GM23248 (cell line): ENCODE measurements around the gene TSPAN4. TPM values are rescaled to one million over a fixed set of nuclear protein-coding genes. Genes with fewer than 3 reads are reported as not detected.

ENCODE experiments used
- DNase-seq: peaks from one replicate; pipeline ENCODE4 v3.0.0-alpha.2; 2015
- H2AFZ ChIP-seq: fragments of 200-600 bp; sonication (generic); 2 replicates; pipeline ENCODE4 v1.6.1; 2016; ENCODE audit warnings: antibody characterized with exemption
- H3F3A ChIP-seq: fragments of 200-600 bp; sonication (generic); 2 replicates; pipeline ENCODE4 v1.6.1; 2016; ENCODE audit warnings: mild to moderate bottlenecking, antibody characterized with exemption, mixed run types; ENCODE audit not compliant: insufficient read depth
- H3K27ac ChIP-seq: fragments of 200-600 bp; sonication (generic); 2 replicates; pipeline ENCODE4 v1.5.1; 2016; ENCODE audit warnings: mild to moderate bottlenecking
- H3K27me3 ChIP-seq: fragments of 200-600 bp; sonication (generic); replicated peaks from 2 replicates; pipeline ENCODE4 v1.6.1; 2016; ENCODE audit warnings: mild to moderate bottlenecking; ENCODE audit not compliant: insufficient read depth
- H3K36me3 ChIP-seq: fragments of 200-600 bp; sonication (generic); 2 replicates; pipeline ENCODE4 v1.6.1; 2016; ENCODE audit warnings: low read depth, mild to moderate bottlenecking
- H3K4me1 ChIP-seq: fragments of 200-600 bp; sonication (generic); 2 replicates; pipeline ENCODE4 v1.6.1; 2016; ENCODE audit warnings: mild to moderate bottlenecking; ENCODE audit not compliant: insufficient read depth
- H3K4me2 ChIP-seq: fragments of 200-600 bp; sonication (generic); one replicate; pipeline ENCODE4 v1.6.1; 2016; ENCODE audit warnings: mild to moderate bottlenecking; ENCODE audit not compliant: unreplicated experiment
- H3K4me3 ChIP-seq: fragments of 200-600 bp; sonication (generic); 2 replicates; pipeline ENCODE4 v1.5.1; 2016; ENCODE audit warnings: mild to moderate bottlenecking
- H3K79me2 ChIP-seq: fragments of 200-600 bp; sonication (generic); 2 replicates; pipeline ENCODE4 v1.6.1; 2016; ENCODE audit warnings: mild to moderate bottlenecking; ENCODE audit not compliant: insufficient read depth
- H3K9ac ChIP-seq: fragments of 200-600 bp; sonication (generic); 2 replicates; pipeline ENCODE4 v1.6.1; 2016; ENCODE audit warnings: mild to moderate bottlenecking
- H3K9me2 ChIP-seq: fragments of 200-600 bp; sonication (generic); 2 replicates; pipeline ENCODE4 v1.6.1; 2016; ENCODE audit warnings: mixed run types, mild to moderate bottlenecking, moderate library complexity; ENCODE audit not compliant: insufficient read depth
- H3K9me3 ChIP-seq: fragments of 200-600 bp; sonication (generic); one replicate; pipeline ENCODE4 v1.6.1; 2017; ENCODE audit warnings: low read depth
- H4K20me1 ChIP-seq: fragments of 200-600 bp; sonication (generic); 2 replicates; pipeline ENCODE4 v1.6.0; 2016; ENCODE audit not compliant: insufficient read depth
- EZH2 ChIP-seq: fragments of 200-600 bp; sonication (generic); IDR thresholded peaks from 2 replicates; pipeline ENCODE4 v1.6.1; 2018; ENCODE audit warnings: antibody characterized with exemption, mild to moderate bottlenecking; ENCODE audit not compliant: insufficient read depth, poor library complexity, severe bottlenecking
- EZH2phosphoT487 ChIP-seq: fragments of 200-600 bp; sonication (generic); IDR thresholded peaks from 2 replicates; pipeline ENCODE4 v1.6.1; 2018; ENCODE audit warnings: antibody characterized with exemption, moderate library complexity, mild to moderate bottlenecking, low read depth; ENCODE audit not compliant: insufficient read depth
- WGBS, 2 experiments: methylation state at CpG; one replicate each; pipeline ENCODE4 v1.1.6; 2015 to 2017; ENCODE audit warnings: low lambda C conversion rate in 2 of 2, low coverage in 1 of 2; ENCODE audit errors: missing lambda C conversion rate in 2 of 2; 5-methylcytosine and 5-hydroxymethylcytosine counted together
- in situ Hi-C: fragments of 300-500 bp; cut with MboI; formaldehyde crosslinking; loops from 2 replicates; pipeline ENCODE4 v1.15.0; 2020
- polyA plus RNA-seq: library from polyadenylated mRNA; unstranded; fragments of >200 nt; fragmentation: Nextera tagmentation; extraction: Ambion mirVana; gene quantifications from 2 replicates; pipeline ENCODE4 v1.2.1, GENCODE V29; 2016
- total RNA-seq: library from RNA; depleted of rRNA; stranded (reverse); fragments of >200 nt; shearing (Covaris generic); gene quantifications from 2 replicates; pipeline ENCODE4 v1.2.3, GENCODE V29; 2014

TSPAN4 gene
- total and polyA plus RNA-seq, 2 experiments from 2014 or later = 343 to 393 TPM

DNA sequence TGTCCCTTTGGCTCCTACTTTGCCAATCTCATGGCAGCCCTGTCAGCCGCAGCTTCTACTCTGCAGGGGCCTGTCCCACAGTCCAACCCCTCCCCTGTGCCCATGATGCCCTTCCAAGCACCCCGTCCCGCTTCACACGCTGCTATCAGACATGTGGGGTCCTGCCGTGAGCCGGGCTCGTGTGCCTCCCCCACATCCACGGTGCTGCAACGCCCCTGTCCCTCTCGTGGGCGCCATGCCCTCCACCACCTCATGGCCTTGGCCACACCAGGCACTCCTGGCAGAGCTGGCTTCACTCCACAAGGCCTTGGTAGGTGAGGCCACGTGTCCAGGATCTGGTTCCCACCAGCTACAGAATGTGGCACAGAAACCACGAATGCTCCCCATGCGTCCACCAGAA is 44.9 kb downstream of the TSPAN4 start:
- Histone ChIP-seq H3K36me3 (no peaks in the 10 kb centered on the region), H3F3A (no peaks in the 10 kb centered on the region), H3K9me3 (no peaks in the 10 kb centered on the region), H3K9ac (no peak overlapping the region), H3K4me1 (no peaks in the 10 kb centered on the region), H3K4me2 (no peak overlapping the region), H3K27ac (no peak overlapping the region), H2AFZ (no peak overlapping the region), H4K20me1 (no peaks in the 10 kb centered on the region), H3K9me2 (no peaks in the 10 kb centered on the region), H3K27me3 (no peaks in the 10 kb centered on the region), H3K4me3 (no peak overlapping the region), H3K79me2 (no peaks in the 10 kb centered on the region)
- whole genome bisulfite sequencing, 2 experiments = 94 to 95% methylated on average over 14 of the region's 14 CpGs
- in situ Hi-C loops = no loop called here
- TF ChIP-seq EZH2phosphoT487 = no peak
- TF ChIP-seq EZH2 = no peak
- DNase-seq = no peak

GRCh38 chr11:888310-889212 is 45.9 kb downstream of the TSPAN4 start:
- H3K27me3 ChIP-seq = no peaks in the 10 kb centered on the region
- in situ Hi-C loops = no loop called here
- no peak for TF ChIP-seq EZH2
- TF ChIP-seq EZH2phosphoT487 = no peak
- no peak for DNase-seq
- no peak overlapping the region for H3K9ac ChIP-seq
- no peak overlapping the region for H3K4me3 ChIP-seq
- no peaks in the 10 kb centered on the region for H4K20me1 ChIP-seq
- no peaks in the 10 kb centered on the region for H3K9me3 ChIP-seq
- H3K27ac ChIP-seq = no peak overlapping the region
- no peaks in the 10 kb centered on the region for H3K79me2 ChIP-seq
- H2AFZ ChIP-seq = no peak overlapping the region
- no peaks in the 10 kb centered on the region for H3K4me1 ChIP-seq
- H3F3A ChIP-seq = no peaks in the 10 kb centered on the region
- no peaks in the 10 kb centered on the region for H3K9me2 ChIP-seq
- no peak overlapping the region for H3K4me2 ChIP-seq
- H3K36me3 ChIP-seq = no peaks in the 10 kb centered on the region
- WGBS, 2 experiments = 89 to 92% methylated on average over 33 to 43 of the region's 45 CpGs

GRCh38 chr11:889257-889656 is 46.6 kb downstream of the TSPAN4 start:
- no peaks in the 10 kb centered on the region for H3K9me2 ChIP-seq
- no peaks in the 10 kb centered on the region for H3K27me3 ChIP-seq
- no peaks in the 10 kb centered on the region for H3K36me3 ChIP-seq
- in situ Hi-C loops = no loop called here
- H3K27ac ChIP-seq = no peak overlapping the region
- no peak overlapping the region for H3K4me3 ChIP-seq
- no peak overlapping the region for H3K4me2 ChIP-seq
- no peak for TF ChIP-seq EZH2phosphoT487
- TF ChIP-seq EZH2 = no peak
- H2AFZ ChIP-seq = no peak overlapping the region
- 87 to 93% methylated on average over 11 to 13 of the region's 13 CpGs for WGBS, 2 experiments
- no peaks in the 10 kb centered on the region for H3K9me3 ChIP-seq
- no peaks in the 10 kb centered on the region for H4K20me1 ChIP-seq
- no peak overlapping the region for H3K9ac ChIP-seq
- DNase-seq = no peak
- no peaks in the 10 kb centered on the region for H3K4me1 ChIP-seq
- H3K79me2 ChIP-seq = no peaks in the 10 kb centered on the region
- H3F3A ChIP-seq = no peaks in the 10 kb centered on the region

- Histone ChIP-seq H3K9me2 (no peaks in the 10 kb centered on the region), H3K27me3 (no peaks in the 10 kb centered on the region), H3K27ac (no peak overlapping the region), H3K36me3 (no peaks in the 10 kb centered on the region), H3K9ac (no peak overlapping the region), H3K4me2 (no peak overlapping the region), H3K4me1 (no peaks in the 10 kb centered on the region), H3K79me2 (no peaks in the 10 kb centered on the region), H4K20me1 (no peaks in the 10 kb centered on the region), H2AFZ (no peak overlapping the region), H3K9me3 (no peaks in the 10 kb centered on the region), H3K4me3 (no peak overlapping the region), H3F3A (no peaks in the 10 kb centered on the region)
- DNase-seq = no peak
- in situ Hi-C loops = no loop called here
- 91 to 94% methylated on average over 31 to 32 of the region's 32 CpGs for WGBS, 2 experiments
- no peak for TF ChIP-seq EZH2phosphoT487
- TF ChIP-seq EZH2 = no peak
These were observed 47.2 kb downstream of the TSPAN4 start for GRCh38 chr11:889687-890475.
